ENCODE results near the gene HOXA9. TPM values are rescaled to one million over a fixed set of nuclear protein-coding genes. Genes with fewer than 3 reads are reported as not detected.

The HOXA9 gene
- total and polyA plus RNA-seq, 4 donors = 0.02 to 0.70 TPM; not detected in 2

- no peak overlapping the region for H3K27ac ChIP-seq (ENCODE audit: low read depth in 1 of 2, low read length in 2 of 2)
- H3K27me3 ChIP-seq (ENCODE audit: control insufficient read depth in 4 of 4, insufficient read depth in 4 of 4, low read length in 3 of 4) = peaks cover 9 to 54% (median 27%) of the 10 kb centered on the region in 4 donors
- H3K4me3 ChIP-seq (ENCODE audit: low read depth in 1 of 3, low read length in 3 of 3) = no peak overlapping the region
- no peak overlapping the region for H3K9ac ChIP-seq (ENCODE audit: low read depth in 1 of 2, low read length in 2 of 2)
- TF ChIP-seq REST (IDR thresholded peaks at IDR 0.05) (no peak), HNF4A (conservative IDR thresholded peaks at IDR 0.05) (peak in 1 of 2 donors; percentile 13)
- peaks cover 0 to 4% (median under 1%) of the 10 kb centered on the region in 4 donors for H3K9me3 ChIP-seq (ENCODE audit: control insufficient read depth in 4 of 4, low read length in 3 of 4)
- H3K36me3 ChIP-seq (ENCODE audit: control insufficient read depth in 4 of 4, insufficient read depth in 3 of 4, low read depth in 1 of 4, low read length in 3 of 4) = no peaks in the 10 kb centered on the region
- no peak for DNase-seq (ENCODE audit: low spot score)
- WGBS = 17% methylated on average over 18 of the region's 18 CpGs
- H3K4me1 ChIP-seq (ENCODE audit: control insufficient read depth in 4 of 4, insufficient read depth in 4 of 4, low read length in 3 of 4) = peaks cover 22 to 41% (median 30%) of the 10 kb centered on the region in 4 donors
These were observed 32.1 kb upstream of the HOXA9 start for GRCh38 chr7:27197137-27198042.

GRCh38 chr7:27196287-27196767 lies 31.0 kb upstream of the HOXA9 start:
- WGBS = 3% methylated on average over 6 of the region's 6 CpGs
- Histone ChIP-seq H3K4me1 (ENCODE audit: control insufficient read depth in 4 of 4, insufficient read depth in 4 of 4, low read length in 3 of 4) (peaks cover 22 to 38% (median 30%) of the 10 kb centered on the region in 4 donors), H3K4me3 (ENCODE audit: low read depth in 1 of 3, low read length in 3 of 3) (no peak overlapping the region), H3K9me3 (ENCODE audit: control insufficient read depth in 4 of 4, low read length in 3 of 4) (peaks cover 0 to 10% (median under 1%) of the 10 kb centered on the region in 4 donors), H3K27me3 (ENCODE audit: control insufficient read depth in 4 of 4, insufficient read depth in 4 of 4, low read length in 3 of 4) (peaks cover 9 to 52% (median 27%) of the 10 kb centered on the region in 4 donors), H3K27ac (ENCODE audit: low read depth in 1 of 2, low read length in 2 of 2) (no peak overlapping the region), H3K9ac (ENCODE audit: low read depth in 1 of 2, low read length in 2 of 2) (no peak overlapping the region), H3K36me3 (ENCODE audit: control insufficient read depth in 4 of 4, insufficient read depth in 3 of 4, low read depth in 1 of 4, low read length in 3 of 4) (no peaks in the 10 kb centered on the region)
- peak; percentile 81 for DNase-seq (ENCODE audit: low spot score)
- TF ChIP-seq ATF3 (IDR thresholded peaks at IDR 0.05) = no peak
- no peak for TF ChIP-seq ZBTB33 (IDR thresholded peaks at IDR 0.05)
- TF ChIP-seq HNF4A (conservative IDR thresholded peaks at IDR 0.05) = peak; percentile 7 to 37
- TF ChIP-seq FOXA1 (IDR thresholded peaks at IDR 0.05) = no peak
- TF ChIP-seq EGR1 (IDR thresholded peaks at IDR 0.05; ENCODE audit: low read depth in 2 of 2) = no peak
- no peak for TF ChIP-seq HNF4G (IDR thresholded peaks at IDR 0.05)
- TF ChIP-seq TAF1 (conservative IDR thresholded peaks at IDR 0.05) = no peak
- no peak for TF ChIP-seq JUND (IDR thresholded peaks at IDR 0.05)
- no peak for TF ChIP-seq FOXA2 (IDR thresholded peaks at IDR 0.05)
- peak; percentile 24 for TF ChIP-seq NR2F2 (IDR thresholded peaks at IDR 0.05)
- TF ChIP-seq SP1 (IDR thresholded peaks at IDR 0.05) = no peak
- TF ChIP-seq REST (IDR thresholded peaks at IDR 0.05) = no peak
- TF ChIP-seq CTCF (IDR thresholded peaks at IDR 0.05; ENCODE audit: low read depth, low read length, missing input control) = peak; percentile 71
- peak; percentile 93 to 96 for TF ChIP-seq RAD21 (IDR thresholded peaks at IDR 0.05)
